Ammon's horn (tissue), 1 donor: ENCODE measurements around the gene STX1A.

ENCODE experiments used
- DNase-seq: peaks from one replicate; pipeline ENCODE4 v3.0.0-alpha.2; 2016; ENCODE audit warnings: low spot score

The STX1A gene

DNA sequence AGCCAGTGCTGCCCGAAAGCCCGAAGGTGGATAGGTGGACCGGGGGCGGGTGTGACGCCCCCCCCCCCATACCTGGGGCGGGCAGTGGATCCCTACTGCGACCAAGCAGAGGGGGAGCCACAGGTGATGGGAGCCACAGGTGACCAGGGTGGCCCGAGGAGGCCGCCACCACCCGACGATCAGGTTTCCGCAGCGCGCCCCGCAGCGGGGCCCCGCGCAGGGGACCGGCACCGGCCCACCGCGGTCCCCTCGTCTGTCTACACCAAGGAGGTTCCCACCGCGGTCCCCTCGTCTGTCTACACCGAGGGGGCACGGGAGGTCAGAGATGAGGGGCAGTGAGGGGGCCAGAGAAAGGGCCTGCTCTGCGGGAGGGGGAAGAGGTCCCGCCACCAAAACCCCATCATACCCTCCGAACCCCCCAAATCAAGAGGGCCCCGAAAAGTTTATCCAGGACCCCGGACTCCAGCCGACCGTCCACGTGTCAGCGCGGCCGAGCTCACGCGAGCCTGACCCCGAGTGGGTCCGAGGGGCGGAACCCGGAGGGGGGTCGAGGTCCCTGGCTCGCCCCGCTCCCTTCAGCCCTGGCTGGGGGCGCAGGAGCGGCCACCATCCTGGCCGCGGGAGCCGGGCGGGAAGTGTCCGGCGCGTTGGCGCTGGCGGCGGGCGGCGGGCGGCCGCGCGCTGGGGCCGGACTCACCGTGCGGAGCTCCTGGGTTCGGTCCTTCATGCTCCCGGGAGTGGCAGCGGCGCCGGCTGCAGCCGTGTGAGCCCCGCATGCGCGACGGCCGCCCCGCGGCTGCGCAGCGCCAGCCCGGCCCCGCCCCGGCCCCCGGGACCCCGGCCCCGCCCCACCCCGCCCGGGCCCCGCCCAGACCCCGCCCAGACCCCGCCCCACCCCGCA, at the start of gene STX1A:
Gene STX1A, minus strand, starts transcription at position 765 of the 901 bp plus-strand sequence. Its CDS starts 38 bp downstream, at position 727.
- peak; percentile 73 for DNase-seq

DNA sequence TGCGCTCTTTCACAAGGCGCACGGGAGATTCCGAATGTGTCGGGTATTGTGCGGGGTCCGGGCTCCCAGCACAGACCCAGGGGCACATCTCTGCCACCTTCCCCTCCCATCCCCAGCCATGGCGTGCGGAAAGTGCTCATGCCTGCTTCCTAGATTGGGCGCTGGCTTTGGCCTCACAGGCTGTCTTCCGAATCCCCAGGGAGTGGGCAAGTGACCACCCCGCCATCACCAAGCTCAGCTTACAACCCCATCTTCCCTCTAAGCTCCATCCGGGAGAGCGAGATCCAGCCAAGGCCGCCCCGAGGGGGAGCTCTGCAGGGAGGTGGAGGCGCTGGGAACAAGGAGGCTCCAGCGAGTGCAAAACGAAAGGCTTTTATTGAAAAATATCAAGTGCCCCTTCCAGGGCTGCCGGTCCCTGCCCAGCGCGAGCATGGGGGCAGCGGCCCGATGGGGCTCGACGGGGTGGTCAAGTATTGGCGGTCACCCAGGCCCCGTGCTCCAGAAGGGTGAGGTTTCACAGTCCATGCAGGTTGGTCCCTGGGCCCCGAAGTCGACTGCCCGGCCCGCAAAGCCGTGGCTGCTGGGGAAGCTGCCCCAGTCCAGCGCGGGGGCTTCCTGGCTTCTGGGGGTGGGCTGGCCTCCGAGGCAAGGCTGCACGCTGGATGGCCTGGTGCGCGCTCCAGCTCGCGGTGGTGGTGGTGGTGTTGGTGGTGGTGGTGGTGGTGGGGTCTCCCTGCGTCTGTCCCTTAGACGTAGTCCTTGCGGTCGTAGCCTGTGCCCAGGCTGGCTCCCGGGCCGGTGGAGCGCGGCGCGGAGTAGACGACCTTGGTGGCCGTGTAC, 49.4 kb upstream of the STX1A start:
- DNase-seq: no peak

- no peak for DNase-seq
These were observed 47.2 kb upstream of the STX1A start for GRCh38 chr7:73766556-73767229.

GRCh38 chr7:73762659-73762999, 43.2 kb upstream of the STX1A start:
- DNase-seq: no peak

- no peak for DNase-seq
These were observed 42.6 kb upstream of the STX1A start for GRCh38 chr7:73761854-73762658.

GRCh38 chr7:73758581-73759138, 39.2 kb upstream of the STX1A start:
- DNase-seq: no peak

DNA sequence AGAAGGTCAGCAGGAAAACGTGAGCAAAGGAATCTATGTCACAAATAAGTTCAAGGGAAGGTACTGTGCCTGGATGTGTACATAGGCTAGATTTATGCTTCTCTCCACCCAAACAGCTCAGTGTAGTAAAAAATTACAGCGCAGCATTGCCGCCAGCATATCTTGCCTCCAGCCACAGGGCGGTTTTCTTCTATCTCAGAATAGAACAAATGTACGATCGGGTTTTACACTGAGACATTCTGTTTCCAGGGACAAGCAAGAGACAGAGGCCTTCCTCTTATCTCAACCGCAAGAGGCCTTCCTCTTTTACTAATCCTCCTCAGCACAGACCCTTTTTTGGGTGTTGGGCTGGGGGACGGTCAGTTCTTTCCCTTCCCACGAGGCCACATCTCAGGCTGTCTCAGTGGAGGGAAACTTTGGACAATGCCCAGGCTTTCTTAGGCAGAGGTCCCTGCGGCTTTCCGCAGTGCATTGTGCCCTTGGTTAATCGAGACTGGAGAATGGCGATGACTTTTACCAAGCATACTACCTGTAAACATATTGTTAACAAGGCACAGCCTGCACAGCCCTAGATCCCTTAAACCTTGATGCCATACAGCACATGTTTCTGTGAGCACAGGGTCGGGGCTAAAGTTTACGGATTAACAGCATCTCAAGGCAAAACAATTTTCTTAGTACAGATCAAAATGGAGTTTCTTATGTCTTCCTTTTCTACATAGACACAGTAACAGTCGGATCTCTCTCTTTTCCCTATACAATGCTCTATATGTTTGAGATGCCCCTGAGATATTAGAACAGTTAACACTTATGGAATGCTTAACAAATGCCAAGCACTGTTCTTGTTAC, 30.7 kb upstream of the STX1A start:
- DNase-seq: peak; percentile 45

DNA sequence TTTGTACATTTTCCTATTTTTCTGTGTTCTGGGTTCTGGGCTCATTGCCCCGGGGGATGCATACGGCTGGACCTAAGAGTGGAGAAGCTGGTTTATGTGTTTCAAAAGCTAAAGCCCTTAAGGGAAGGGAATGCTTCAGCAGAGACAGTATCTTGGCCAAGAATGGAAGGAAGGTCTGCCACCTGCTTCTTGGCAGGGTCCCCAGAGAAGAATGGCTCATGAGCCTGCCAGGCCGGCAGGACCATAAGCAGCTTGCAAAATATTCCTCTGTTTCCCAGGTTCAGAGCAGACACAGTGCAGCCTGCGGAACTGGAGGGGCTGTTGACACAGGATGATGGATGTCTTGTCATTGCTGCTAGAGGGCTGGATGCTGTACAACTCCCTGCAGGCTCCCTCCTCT, 26.9 kb upstream of the STX1A start:
- DNase-seq: no peak

- DNase-seq: peak; percentile 48
These were observed 23.5 kb upstream of the STX1A start for GRCh38 chr7:73742753-73743641.

DNA sequence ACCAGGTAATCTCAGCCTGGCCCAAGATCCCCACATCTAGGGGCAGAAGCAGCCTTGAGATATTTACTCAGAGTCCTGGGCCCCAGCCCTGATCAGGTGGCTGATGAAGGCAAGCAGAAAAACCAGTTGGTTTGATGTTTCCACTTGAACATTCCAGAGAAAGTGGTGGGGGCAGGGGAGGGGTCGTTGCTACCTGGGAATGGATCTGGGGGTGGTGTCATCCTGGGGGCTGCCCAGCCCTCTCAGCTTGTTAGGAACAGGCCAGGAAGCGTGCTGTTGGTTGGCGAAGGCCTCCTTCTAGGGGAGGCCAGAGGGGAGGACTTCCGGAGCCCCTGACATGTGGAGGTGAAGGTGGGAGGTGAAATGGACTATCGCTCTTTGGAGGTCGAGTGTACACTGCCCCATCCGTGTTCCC, 22.9 kb upstream of the STX1A start:
- no peak for DNase-seq

DNA sequence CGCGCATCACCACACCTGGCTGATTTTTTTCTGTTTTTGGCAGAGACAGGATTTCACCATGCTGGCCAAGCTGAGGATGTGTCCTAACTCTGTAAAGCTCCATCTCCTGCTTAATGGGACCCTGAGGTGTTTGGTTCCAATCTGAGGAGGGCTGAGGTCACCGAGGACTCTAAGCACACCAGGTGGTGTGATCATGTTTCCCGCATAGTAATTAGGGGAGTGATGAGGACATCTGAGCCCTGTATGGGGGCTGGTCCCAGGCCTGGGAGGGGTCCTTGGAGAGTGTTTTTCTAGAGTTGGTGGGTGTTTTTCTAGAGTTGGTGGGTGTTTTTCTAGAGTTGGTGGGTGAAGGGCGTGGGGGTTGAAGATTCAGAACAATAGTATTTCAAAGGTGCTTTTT, 22.1 kb upstream of the STX1A start:
- DNase-seq: no peak

DNA sequence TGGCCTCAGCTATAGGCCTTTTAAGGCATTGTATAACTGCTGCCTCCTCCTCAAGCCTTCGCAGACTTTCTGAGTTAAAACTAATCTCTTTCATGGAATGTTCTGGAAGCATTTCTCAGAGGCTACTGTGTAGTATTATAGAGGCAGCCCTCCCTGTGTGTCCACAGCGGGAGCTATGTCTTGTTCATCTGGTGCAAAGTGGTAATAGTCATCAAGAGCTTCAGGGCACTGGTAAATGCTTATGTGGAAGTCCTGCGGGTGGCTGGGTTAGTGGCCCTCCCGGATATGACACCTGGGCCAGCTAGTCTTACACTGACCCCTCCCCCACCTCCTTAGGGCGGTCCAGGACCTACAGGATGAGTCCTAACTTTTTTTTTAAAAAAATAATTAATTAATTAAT, 21.3 kb upstream of the STX1A start:
- no peak for DNase-seq

GRCh38 chr7:73740212-73740611, 20.7 kb upstream of the STX1A start:
- DNase-seq: no peak

GRCh38 chr7:73739387-73739767, 19.9 kb upstream of the STX1A start:
- DNase-seq: no peak

DNA sequence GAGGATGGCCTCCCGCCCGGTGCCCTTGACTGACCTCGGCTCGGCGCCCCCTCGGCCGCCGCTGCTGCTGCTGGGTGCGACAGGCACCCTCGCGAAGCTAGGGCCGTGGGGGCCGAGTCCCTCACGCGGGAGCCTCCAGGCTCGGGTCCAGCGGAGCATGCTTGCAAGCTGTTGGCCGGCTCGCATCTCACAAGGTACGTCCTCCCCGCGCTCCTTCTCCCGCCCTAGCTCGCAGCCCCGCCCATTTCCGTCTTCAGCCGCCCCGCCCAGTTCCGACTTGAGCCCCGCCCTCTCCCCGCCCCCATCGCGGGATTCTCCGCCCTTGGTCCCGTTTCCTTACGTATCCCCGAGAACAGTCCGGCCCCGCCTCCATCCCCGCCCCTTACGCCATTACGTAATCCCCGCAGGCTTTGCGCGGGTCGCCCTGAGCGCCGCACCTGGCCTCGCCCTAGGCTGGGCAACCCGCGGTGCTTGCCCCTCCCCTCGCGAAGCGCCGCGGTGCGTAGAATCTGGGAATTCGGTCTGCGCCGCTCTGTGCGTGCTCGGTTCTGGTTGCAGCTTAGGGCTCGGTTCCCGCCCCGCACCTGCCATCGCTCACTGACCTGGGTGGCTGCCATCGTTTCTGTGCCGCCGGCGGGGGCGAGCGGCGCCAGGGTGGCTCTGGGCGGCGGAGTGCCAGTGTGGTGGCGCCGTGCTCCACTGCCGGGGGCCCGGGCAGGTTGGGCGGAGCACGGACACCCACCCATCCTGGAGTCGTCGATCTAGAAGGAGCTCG, 19.3 kb upstream of the STX1A start, which contains the start of gene ABHD11:
Gene ABHD11, minus strand, starts transcription at position 191 of the 775 bp plus-strand sequence. Its CDS starts 32 bp downstream, at position 159.
- peak; percentile 98 for DNase-seq

- peak; percentile 43 for DNase-seq
These were observed 18.7 kb upstream of the STX1A start for GRCh38 chr7:73738220-73738611.

DNA sequence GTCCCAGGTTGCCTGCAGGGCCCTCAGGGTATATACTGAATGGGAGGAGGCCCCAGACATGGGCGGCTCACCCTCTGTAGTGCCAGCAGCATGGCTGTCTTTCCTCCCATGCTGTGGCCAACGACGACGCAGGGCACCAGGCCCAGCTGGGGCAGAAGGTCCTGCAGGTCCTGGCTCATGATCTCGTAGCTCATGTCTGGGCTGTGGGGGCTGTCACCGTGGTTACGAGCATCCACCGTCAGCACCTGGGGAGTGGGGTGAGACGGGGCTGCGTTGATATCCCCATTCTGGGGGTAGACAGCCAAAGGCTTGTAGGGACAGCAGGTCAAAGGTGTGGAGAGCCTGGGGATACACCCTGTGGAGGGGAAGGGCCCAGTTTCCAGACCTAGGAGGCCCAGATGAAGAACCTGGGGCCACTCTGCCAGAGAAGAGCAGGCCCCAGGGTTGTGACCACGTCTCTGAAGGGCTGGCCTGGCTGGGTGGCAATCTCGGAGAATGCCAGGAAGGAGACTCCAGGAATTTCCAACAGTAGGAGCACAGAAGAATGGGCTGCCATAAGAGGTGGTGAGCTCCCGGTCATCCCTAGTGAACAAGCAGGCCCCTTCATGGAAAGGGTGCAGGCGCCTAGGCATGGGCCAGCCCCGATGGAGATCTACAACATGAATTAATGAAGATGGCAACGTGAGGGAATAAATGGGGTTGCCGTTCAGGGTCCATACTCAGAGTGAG, 18.2 kb upstream of the STX1A start:
- no peak for DNase-seq

DNA sequence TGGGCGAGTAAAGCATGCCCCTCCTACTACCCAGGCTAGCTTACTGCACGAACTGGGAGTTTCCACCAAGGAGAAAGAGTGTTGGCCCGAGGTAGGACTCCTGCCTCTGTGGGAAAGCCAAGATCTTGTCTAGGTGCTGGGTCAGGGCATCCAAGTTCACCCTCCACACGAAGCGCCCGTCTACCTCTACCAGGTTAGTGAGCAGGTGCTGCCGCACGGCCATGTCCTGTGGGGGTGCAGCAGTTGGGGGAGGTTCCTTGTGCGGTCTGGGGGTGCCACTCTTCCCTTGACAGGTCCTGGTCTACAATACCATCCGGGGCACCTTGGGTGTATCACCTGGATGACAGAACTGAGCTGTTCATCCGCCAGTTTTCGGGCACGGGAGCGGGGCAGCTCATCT, 17.4 kb upstream of the STX1A start:
- no peak for DNase-seq
